HepG2 (cell line): Measurements from ENCODE around the gene GMEB2. TPM values are rescaled to one million over a fixed set of nuclear protein-coding genes. Genes with fewer than 3 reads are reported as not detected.
A peak's percentile ranks its signal among the peaks of the same experiment; 100 is the strongest.

ENCODE experiments used
- AHDC1 ChIP-seq: sonication (generic); formaldehyde crosslinking; IDR thresholded peaks from 2 replicates; pipeline ENCODE4 v1.5.1; 2020; ENCODE audit warnings: mild to moderate bottlenecking, missing genetic modification reagents, borderline replicate concordance
- ATF3 ChIP-seq: sonication (generic); formaldehyde crosslinking; IDR thresholded peaks from 2 replicates; pipeline ENCODE4 v1.4.0; 2020; ENCODE audit warnings: missing genetic modification reagents
- ATF7-NPFF ChIP-seq: sonication (generic); formaldehyde crosslinking; IDR thresholded peaks from 2 replicates; pipeline ENCODE4 v1.8.1; 2023; ENCODE audit warnings: mild to moderate bottlenecking, low read depth, missing genetic modification reagents, moderate library complexity
- BCL3 ChIP-seq: sonication (generic); formaldehyde crosslinking; IDR thresholded peaks from 2 replicates; pipeline ENCODE4 v1.5.1; 2020; ENCODE audit warnings: mild to moderate bottlenecking, missing genetic modification reagents, moderate library complexity
- ELF3 ChIP-seq: IDR thresholded peaks from 2 replicates; pipeline ENCODE4 v1.6.1; 2016; ENCODE audit warnings: missing genetic modification reagents, missing compliant biosample characterization
- HDAC2 ChIP-seq: sonication (generic); formaldehyde crosslinking; IDR thresholded peaks from 2 replicates; pipeline ENCODE4 v1.4.0; 2020; ENCODE audit warnings: missing genetic modification reagents
- HNRNPL ChIP-seq: fragments of 200-400 bp; formaldehyde crosslinking; IDR thresholded peaks from 2 replicates; pipeline ENCODE4 v1.6.1; 2017; ENCODE audit warnings: mild to moderate bottlenecking, low read depth, low read length
- KDM4B ChIP-seq: sonication (generic); formaldehyde crosslinking; IDR thresholded peaks from 2 replicates; pipeline ENCODE4 v1.4.0; 2020; ENCODE audit warnings: missing genetic modification reagents
- MIER2 ChIP-seq: IDR thresholded peaks from 2 replicates; pipeline ENCODE4 v1.6.1; 2016; ENCODE audit warnings: missing biosample characterization, missing genetic modification reagents
- MZF1 ChIP-seq: sonication (generic); formaldehyde crosslinking; IDR thresholded peaks from 2 replicates; pipeline ENCODE4 v1.8.1; 2023; ENCODE audit warnings: mild to moderate bottlenecking, missing genetic modification reagents, borderline replicate concordance
- NFKB2 ChIP-seq: sonication (generic); formaldehyde crosslinking; IDR thresholded peaks from 2 replicates; pipeline ENCODE4 v1.4.0; 2020; ENCODE audit warnings: missing genetic modification reagents, borderline replicate concordance
- PTBP1 ChIP-seq: fragments of 200-400 bp; formaldehyde crosslinking; IDR thresholded peaks from 2 replicates; pipeline ENCODE4 v1.6.1; 2018; ENCODE audit warnings: low read length, low read depth; ENCODE audit not compliant: poor library complexity, severe bottlenecking
- RFXAP ChIP-seq: sonication (generic); formaldehyde crosslinking; IDR thresholded peaks from 2 replicates; pipeline ENCODE4 v1.4.0; 2020; ENCODE audit warnings: missing genetic modification reagents, borderline replicate concordance
- SALL2 ChIP-seq: sonication (generic); formaldehyde crosslinking; IDR thresholded peaks from 2 replicates; pipeline ENCODE4 v1.8.1; 2023; ENCODE audit warnings: mild to moderate bottlenecking, missing genetic modification reagents, inconsistent platforms
- ZNF138 ChIP-seq: sonication (generic); formaldehyde crosslinking; IDR thresholded peaks from 2 replicates; pipeline ENCODE4 v1.5.0; 2020; ENCODE audit warnings: mild to moderate bottlenecking, low read depth, missing genetic modification reagents
- ZNF556 ChIP-seq: sonication (generic); formaldehyde crosslinking; IDR thresholded peaks from 2 replicates; pipeline ENCODE4 v1.4.0; 2020; ENCODE audit warnings: mild to moderate bottlenecking, missing genetic modification reagents, borderline replicate concordance
- ZNF747 ChIP-seq: sonication (generic); formaldehyde crosslinking; IDR thresholded peaks from 2 replicates; pipeline ENCODE4 v1.8.1; 2023; ENCODE audit warnings: missing genetic modification reagents, mild to moderate bottlenecking, borderline replicate concordance
- ZSCAN20 ChIP-seq: sonication (generic); formaldehyde crosslinking; IDR thresholded peaks from 2 replicates; pipeline ENCODE4 v1.4.0; 2020; ENCODE audit warnings: missing genetic modification reagents, mild to moderate bottlenecking, borderline replicate concordance
- polyA plus RNA-seq, 8 experiments: library from polyadenylated mRNA; depleted of rRNA in 3 of 8; stranded (reverse) in 7 of 8; unstranded in 1 of 8; fragments of >200 nt; fragmentation: Illumina TruSeq in 4 of 8; extraction: Trizol in 4 of 8; gene quantifications; 2 replicates each; pipeline versions ENCODE4 v1.2.1 to v1.2.3, GENCODE V29; 2011 to 2016; ENCODE audit warnings: low read depth in 4 of 8, missing spikeins in 1 of 8, mixed read lengths in 1 of 8; ENCODE audit not compliant: insufficient read depth in 1 of 8
- total RNA-seq, 5 experiments: library from RNA; depleted of rRNA; stranded (reverse); fragments of >200 nt; fragmentation: Illumina TruSeq; extraction: Trizol; gene quantifications; 2 replicates each; pipeline ENCODE4 v1.2.3, GENCODE V29; 2016; ENCODE audit warnings: low read depth in 1 of 5
- TF ChIP-seq, protein P1 (sequence below): IDR thresholded peaks from 2 replicates; pipeline ENCODE4 v1.6.1; 2016; ENCODE audit warnings: missing genetic modification reagents, missing compliant biosample characterization
- TF ChIP-seq, protein P2 (sequence below): sonication (generic); formaldehyde crosslinking; IDR thresholded peaks from 2 replicates; pipeline ENCODE4 v1.4.0; 2020; ENCODE audit warnings: mild to moderate bottlenecking, missing genetic modification reagents

GMEB2 gene
- total and polyA plus RNA-seq, 2 of the 13 experiments (the other 11 are each of a cell fraction or from before 2014, with no cell fraction given) = 10.6 to 12.4 TPM

- no peak for TF ChIP-seq ZNF747
- 0 out of 2 replicates have a peak, but pooled peaks have one; percentile 42 for TF ChIP-seq HNRNPL
- TF ChIP-seq PTBP1 = no peak
- 0 out of 2 replicates have a peak, but pooled peaks have one; percentile 10 for TF ChIP-seq ELF3
- 0 out of 2 replicates have a peak, but pooled peaks have one; percentile 41 for TF ChIP-seq MZF1
- TF ChIP-seq RFXAP (CRISPR knock-in tag) = peak; percentile 73; the same call in 1 of the 2 replicates
- 0 out of 2 replicates have a peak, but pooled peaks have one; percentile 27 for TF ChIP-seq MIER2
- no peak for TF ChIP-seq ATF3 (CRISPR knock-in tag)
- TF ChIP-seq HDAC2 = peak; percentile 8; the same call in 1 of the 2 replicates
- TF ChIP-seq ZNF556 (CRISPR knock-in tag) = peak; percentile 62; the same call in 1 of the 2 replicates
- peak; percentile 76; the same call in 1 of the 2 replicates for TF ChIP-seq NFKB2 (CRISPR knock-in tag)
- peak; percentile 95 for TF ChIP-seq BCL3 (CRISPR knock-in tag)
- TF ChIP-seq, protein P1, sequence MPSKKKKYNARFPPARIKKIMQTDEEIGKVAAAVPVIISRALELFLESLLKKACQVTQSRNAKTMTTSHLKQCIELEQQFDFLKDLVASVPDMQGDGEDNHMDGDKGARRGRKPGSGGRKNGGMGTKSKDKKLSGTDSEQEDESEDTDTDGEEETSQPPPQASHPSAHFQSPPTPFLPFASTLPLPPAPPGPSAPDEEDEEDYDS = 0 out of 2 replicates have a peak, but pooled peaks have one; percentile 21
- peak; percentile 28; the same call in 1 of the 2 replicates for TF ChIP-seq KDM4B (CRISPR knock-in tag)
- TF ChIP-seq, protein P2, sequence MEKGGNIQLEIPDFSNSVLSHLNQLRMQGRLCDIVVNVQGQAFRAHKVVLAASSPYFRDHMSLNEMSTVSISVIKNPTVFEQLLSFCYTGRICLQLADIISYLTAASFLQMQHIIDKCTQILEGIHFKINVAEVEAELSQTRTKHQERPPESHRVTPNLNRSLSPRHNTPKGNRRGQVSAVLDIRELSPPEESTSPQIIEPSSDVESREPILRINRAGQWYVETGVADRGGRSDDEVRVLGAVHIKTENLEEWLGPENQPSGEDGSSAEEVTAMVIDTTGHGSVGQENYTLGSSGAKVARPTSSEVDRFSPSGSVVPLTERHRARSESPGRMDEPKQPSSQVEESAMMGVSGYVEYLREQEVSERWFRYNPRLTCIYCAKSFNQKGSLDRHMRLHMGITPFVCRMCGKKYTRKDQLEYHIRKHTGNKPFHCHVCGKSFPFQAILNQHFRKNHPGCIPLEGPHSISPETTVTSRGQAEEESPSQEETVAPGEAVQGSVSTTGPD (CRISPR knock-in tag) = peak; percentile 54; the same call in 1 of the 2 replicates
- TF ChIP-seq SALL2 = 0 out of 2 replicates have a peak, but pooled peaks have one; percentile 76
- no peak for TF ChIP-seq ZSCAN20 (CRISPR knock-in tag)
- 0 out of 2 replicates have a peak, but pooled peaks have one; percentile 71 for TF ChIP-seq ATF7-NPFF (CRISPR knock-in tag)
- TF ChIP-seq AHDC1 (CRISPR knock-in tag) = no peak
- TF ChIP-seq ZNF138 (CRISPR knock-in tag) = no peak
These were observed 1.0 kb downstream of the GMEB2 start (continued) for GRCh38 chr20:63625771-63626423.
